GM23338 (cell line): ENCODE measurements around the gene CCDC73. TPM values are rescaled to one million over a fixed set of nuclear protein-coding genes. Genes with fewer than 3 reads are reported as not detected.
"Not testable (repeated sequence)": the region's sequence is repeated elsewhere in the genome, so short reads cannot be mapped to it uniquely, and the experiment has no call there.

Experiments
- ATAC-seq: fragments of 200-7000 bp; cut with Tn5 transposase; 3 replicates; pipeline ENCODE4 v1.9.1; 2020
- DNase-seq: peaks from one replicate; pipeline ENCODE4 v3.0.0-alpha.2; 2015; ENCODE audit warnings: low spot score
- H2AFZ ChIP-seq: fragments of 200-600 bp; sonication (generic); 2 replicates; pipeline ENCODE4 v1.8.0; 2016; ENCODE audit warnings: antibody characterized with exemption, mild to moderate bottlenecking, moderate library complexity
- H3F3A ChIP-seq: fragments of 200-600 bp; sonication (generic); replicated peaks from 2 replicates; pipeline ENCODE4 v1.8.0; 2017; ENCODE audit warnings: antibody characterized with exemption, mixed run types, low read depth
- H3K27ac ChIP-seq: fragments of 200-600 bp; sonication (generic); 2 replicates; pipeline ENCODE4 v1.6.1; 2016; ENCODE audit warnings: low read depth
- H3K27me3 ChIP-seq: fragments of 200-600 bp; sonication (generic); 2 replicates; pipeline ENCODE4 v1.8.0; 2016; ENCODE audit warnings: mild to moderate bottlenecking, mixed run types, moderate library complexity; ENCODE audit not compliant: insufficient read depth
- H3K36me3 ChIP-seq: fragments of 200-600 bp; sonication (generic); 2 replicates; pipeline ENCODE4 v1.8.0; 2016; ENCODE audit warnings: mild to moderate bottlenecking; ENCODE audit not compliant: insufficient read depth
- H3K4me1 ChIP-seq: fragments of 200-600 bp; sonication (generic); 2 replicates; pipeline ENCODE4 v1.8.0; 2016; ENCODE audit warnings: mild to moderate bottlenecking, moderate library complexity; ENCODE audit not compliant: insufficient read depth
- H3K4me2 ChIP-seq: fragments of 200-600 bp; sonication (generic); 2 replicates; pipeline ENCODE4 v1.7.1; 2017; ENCODE audit warnings: mixed run types
- H3K4me3 ChIP-seq: fragments of 200-600 bp; sonication (generic); 2 replicates; pipeline ENCODE4 v1.6.1; 2016; ENCODE audit warnings: mixed run types
- H3K79me2 ChIP-seq: fragments of 200-600 bp; sonication (generic); replicated peaks from 2 replicates; pipeline ENCODE4 v1.8.0; 2017; ENCODE audit warnings: mild to moderate bottlenecking; ENCODE audit not compliant: insufficient read depth
- H3K9me2 ChIP-seq: fragments of 200-600 bp; sonication (generic); 2 replicates; pipeline ENCODE4 v1.8.0; 2017; ENCODE audit not compliant: insufficient read depth
- H4K20me1 ChIP-seq: fragments of 200-600 bp; sonication (generic); replicated peaks from 2 replicates; pipeline ENCODE4 v1.8.0; 2017; ENCODE audit warnings: mild to moderate bottlenecking; ENCODE audit not compliant: insufficient read depth
- H3K27ac Mint-ChIP-seq: 2 replicates; pipeline ENCODE4 v1.8.0; 2020; ENCODE audit warnings: inconsistent platforms, mild to moderate bottlenecking, moderate library complexity, mixed read lengths
- H3K27me3 Mint-ChIP-seq: 3 replicates; pipeline ENCODE4 v1.8.0; 2022; ENCODE audit warnings: low read depth, mild to moderate bottlenecking, moderate library complexity, mixed read lengths, inconsistent platforms; ENCODE audit not compliant: insufficient read depth, poor library complexity
- H3K36me3 Mint-ChIP-seq: 3 replicates; pipeline ENCODE4 v1.8.0; 2021; ENCODE audit warnings: low read depth, mild to moderate bottlenecking, inconsistent platforms, moderate library complexity, mixed read lengths
- H3K4me1 Mint-ChIP-seq: 3 replicates; pipeline ENCODE4 v1.8.0; 2020; ENCODE audit warnings: mild to moderate bottlenecking, inconsistent platforms, mixed read lengths
- H3K4me3 Mint-ChIP-seq: 3 replicates; pipeline ENCODE4 v1.8.0; 2021; ENCODE audit warnings: moderate library complexity, mild to moderate bottlenecking, inconsistent platforms, mixed read lengths
- H3K9me3 Mint-ChIP-seq: 3 replicates; pipeline ENCODE4 v1.8.0; 2020; ENCODE audit warnings: moderate library complexity, mild to moderate bottlenecking, inconsistent platforms, mixed read lengths
- CREB1 ChIP-seq: fragments of 250-450 bp; sonication (Bioruptor Pico); IDR thresholded peaks from 2 replicates; pipeline ENCODE4 v1.5.0; 2020; ENCODE audit warnings: low read depth, mild to moderate bottlenecking, moderate library complexity
- CTCF ChIP-seq, 2 experiments: fragments of 200-600 bp in 1 of 2; sonication (generic) in 1 of 2; conservative IDR thresholded peaks; 2 replicates each; pipeline versions ENCODE4 v1.5.1 to v1.6.1; 2016 to 2017; ENCODE audit warnings: antibody characterized with exemption in 2 of 2, low read depth in 2 of 2, mild to moderate bottlenecking in 2 of 2, moderate library complexity in 1 of 2
- EZH2 ChIP-seq: fragments of 200-600 bp; sonication (generic); IDR thresholded peaks from one replicate; pipeline ENCODE4 v1.8.0; 2017; ENCODE audit warnings: antibody characterized with exemption, mild to moderate bottlenecking, low read depth; ENCODE audit not compliant: unreplicated experiment
- EZH2phosphoT487 ChIP-seq: fragments of 200-600 bp; sonication (generic); IDR thresholded peaks from one replicate; pipeline ENCODE4 v1.8.1; 2018; ENCODE audit warnings: antibody characterized with exemption; ENCODE audit not compliant: unreplicated experiment
- JUNB ChIP-seq: IDR thresholded peaks from one replicate; pipeline ENCODE4 v1.6.1; 2016; ENCODE audit warnings: antibody characterized with exemption; ENCODE audit not compliant: unreplicated experiment
- NANOG ChIP-seq: IDR thresholded peaks from 2 replicates; pipeline ENCODE4 v1.6.1; 2016; ENCODE audit warnings: antibody characterized with exemption, borderline replicate concordance
- POLR2AphosphoS5 ChIP-seq: IDR thresholded peaks from 2 replicates; pipeline ENCODE4 v1.6.1; 2016; ENCODE audit warnings: antibody characterized with exemption, low read depth
- REST ChIP-seq: IDR thresholded peaks from one replicate; pipeline ENCODE4 v1.6.1; 2018; ENCODE audit warnings: antibody characterized with exemption; ENCODE audit not compliant: unreplicated experiment
- STAT1 ChIP-seq: IDR thresholded peaks from one replicate; pipeline ENCODE4 v1.6.1; 2016; ENCODE audit warnings: antibody characterized with exemption; ENCODE audit not compliant: unreplicated experiment
- polyA plus RNA-seq: library from polyadenylated mRNA; unstranded; fragments of >200 nt; fragmentation: Nextera tagmentation; extraction: Ambion mirVana; gene quantifications from 2 replicates; pipeline ENCODE4 v1.2.1, GENCODE V29; 2016
- total RNA-seq: library from RNA; depleted of rRNA; stranded (reverse); fragments of >200 nt; shearing (Covaris generic); gene quantifications from 2 replicates; pipeline ENCODE4 v1.2.3, GENCODE V29; 2014

The CCDC73 gene
- total and polyA plus RNA-seq, 2 experiments from 2014 or later: 0.06 TPM; not detected in 1

DNA sequence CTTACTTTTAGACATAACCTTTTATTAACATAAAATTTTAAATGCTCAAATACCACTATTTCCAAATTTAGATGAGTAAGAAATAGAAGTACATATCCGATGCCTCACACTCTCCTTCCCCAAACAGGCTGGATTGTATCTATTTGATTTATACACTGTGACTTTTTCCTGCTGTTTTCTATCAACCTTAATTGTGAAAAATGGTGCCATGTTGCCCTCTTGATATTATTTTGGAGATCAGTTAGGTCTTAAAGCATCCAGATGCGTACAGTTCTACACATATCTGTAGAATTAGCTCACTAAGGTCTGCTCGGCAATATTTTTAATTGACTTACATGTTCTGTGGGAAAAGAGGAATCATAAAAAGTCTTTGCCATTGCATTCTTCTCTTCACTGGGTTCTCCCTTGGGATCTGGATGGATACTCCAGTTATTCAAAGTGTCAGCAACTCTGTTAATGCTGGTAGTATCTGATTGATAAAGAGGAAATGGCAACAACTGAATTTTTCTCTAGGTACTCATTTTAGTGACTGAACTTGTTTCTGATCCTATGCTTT is 183.6 kb downstream of the CCDC73 start (continued):
- TF ChIP-seq REST (no peak), NANOG (no peak), STAT1 (no peak), EZH2 (no peak), CREB1 (CRISPR knock-in tag) (no peak), JUNB (no peak), POLR2AphosphoS5 (no peak)

GRCh38 chr11:32608826-32609225 is 185.6 kb downstream of the CCDC73 start:
- H3K4me1 Mint-ChIP-seq, H3K27ac Mint-ChIP-seq, H3K4me3 Mint-ChIP-seq, H3K79me2 ChIP-seq, H2AFZ ChIP-seq, H3F3A ChIP-seq, H3K4me2 ChIP-seq, ATAC-seq, H4K20me1 ChIP-seq, H3K4me3 ChIP-seq, H3K4me1 ChIP-seq, H3K36me3 ChIP-seq, DNase-seq, H3K27me3 Mint-ChIP-seq, H3K27me3 ChIP-seq, H3K9me2 ChIP-seq, H3K27ac ChIP-seq: not testable (repeated sequence)
- Mint-ChIP-seq H3K36me3 (peaks cover 53% of the 10 kb centered on the region), H3K9me3 (peaks cover 33% of the 10 kb centered on the region)

DNA sequence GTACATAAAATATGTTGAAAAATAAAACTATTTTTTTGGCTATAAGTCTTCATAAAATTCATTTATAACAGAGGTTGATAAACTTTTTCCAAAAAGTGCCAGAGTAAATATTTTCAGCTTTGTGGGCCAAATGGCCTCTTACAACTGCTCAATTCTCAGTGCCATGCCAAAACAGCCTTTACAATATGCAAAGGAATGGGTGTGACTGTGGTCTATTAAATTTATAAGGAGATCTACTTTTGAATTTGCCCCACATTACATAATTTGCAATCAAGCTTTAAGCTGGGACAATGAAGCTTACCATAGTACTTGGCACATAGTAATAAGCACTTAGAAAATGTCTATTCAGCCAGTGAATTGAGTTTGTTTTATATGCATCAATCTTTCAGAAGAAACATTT is 188.2 kb downstream of the CCDC73 start:
- no peak for ATAC-seq

More for the DNA sequence above, 188.2 kb downstream of the CCDC73 start:
- Mint-ChIP-seq H3K4me3 (no peak overlapping the region), H3K27me3 (peaks cover 8% of the 10 kb centered on the region), H3K27ac (no peak overlapping the region), H3K4me1 (no peaks in the 10 kb centered on the region), H3K36me3 (peaks cover 75% of the 10 kb centered on the region), H3K9me3 (peaks cover 33% of the 10 kb centered on the region)
- no peak overlapping the region for H3K4me3 ChIP-seq
- H3K36me3 ChIP-seq: peaks cover 25% of the 10 kb centered on the region
- no peak for DNase-seq
- H2AFZ ChIP-seq: no peak overlapping the region
- H3K4me2 ChIP-seq: no peak overlapping the region
- H3K27ac ChIP-seq: no peak overlapping the region
- no peaks in the 10 kb centered on the region for H3F3A ChIP-seq
- H3K4me1 ChIP-seq: no peaks in the 10 kb centered on the region
- no peaks in the 10 kb centered on the region for H3K79me2 ChIP-seq
- no peak for TF ChIP-seq REST
- TF ChIP-seq EZH2phosphoT487: no peak
- TF ChIP-seq NANOG: no peak
- TF ChIP-seq CTCF (conservative IDR thresholded peaks at IDR 0.05; ENCODE audit: low read depth in 2 of 2): no peak
- no peak for TF ChIP-seq POLR2AphosphoS5
- TF ChIP-seq JUNB: no peak
- H4K20me1 ChIP-seq: no peaks in the 10 kb centered on the region; the same call in 1 of the 2 replicates
- H3K27me3 ChIP-seq: no peaks in the 10 kb centered on the region
- H3K9me2 ChIP-seq: no peaks in the 10 kb centered on the region
